ENCODE results near the gene ZDHHC19. TPM values are rescaled to one million over a fixed set of nuclear protein-coding genes. Genes with fewer than 3 reads are reported as not detected.

ZDHHC19 gene
- total RNA-seq, 1 donor from 2014 or later, result not detected

- no peaks in the 10 kb centered on the region for H3K9me3 ChIP-seq (ENCODE audit: insufficient read depth, low read depth, low read length)
- H3K4me3 ChIP-seq (ENCODE audit: insufficient read depth, low read depth, low read length), result no peak overlapping the region
- Mint-ChIP-seq H3K9me3 (ENCODE audit: unreplicated experiment) (no peaks in the 10 kb centered on the region), H3K4me3 (ENCODE audit: unreplicated experiment) (no peak overlapping the region), H3K27me3 (ENCODE audit: low read depth, unreplicated experiment) (no peaks in the 10 kb centered on the region), H3K27ac (ENCODE audit: unreplicated experiment) (no peak overlapping the region), H3K4me1 (ENCODE audit: low read depth, unreplicated experiment) (peaks cover 11% of the 10 kb centered on the region), H3K36me3 (ENCODE audit: low read depth, unreplicated experiment) (peaks cover 25% of the 10 kb centered on the region)
- no peak for TF ChIP-seq EZH2 (IDR thresholded peaks at IDR 0.05; ENCODE audit: insufficient read depth, low read length)
- no peak for TF ChIP-seq CTCF (IDR thresholded peaks at IDR 0.05; ENCODE audit: insufficient read depth, low read depth, low read length)
- H3K79me2 ChIP-seq (ENCODE audit: insufficient read depth, low read length), result no peaks in the 10 kb centered on the region
- FAIRE-seq, result no peak
- H3K4me1 ChIP-seq (ENCODE audit: insufficient read depth, low read length), result no peaks in the 10 kb centered on the region
- peaks cover 38% of the 10 kb centered on the region for H3K36me3 ChIP-seq (ENCODE audit: insufficient read depth, low read length)
- H3K4me2 ChIP-seq (ENCODE audit: low read length), result no peak overlapping the region
- no peak overlapping the region for H3K9ac ChIP-seq (ENCODE audit: low read length)
- H3K27ac ChIP-seq (ENCODE audit: low read depth, low read length), result no peak overlapping the region
- no peaks in the 10 kb centered on the region for H3K27me3 ChIP-seq (ENCODE audit: insufficient read depth, low read length)
- DNase-seq (ENCODE audit: low read depth), result no peak
- H2AFZ ChIP-seq (ENCODE audit: low read depth, low read length), result no peak overlapping the region
- peaks cover 22% of the 10 kb centered on the region for H4K20me1 ChIP-seq (ENCODE audit: insufficient read depth, low read length)
Measured at GRCh38 chr3:196240424-196240823, 29.2 kb upstream of the ZDHHC19 start.

- Histone ChIP-seq H4K20me1 (ENCODE audit: insufficient read depth, low read length) (peaks cover 23% of the 10 kb centered on the region), H3K79me2 (ENCODE audit: insufficient read depth, low read length) (no peaks in the 10 kb centered on the region), H2AFZ (ENCODE audit: low read depth, low read length) (no peak overlapping the region), H3K4me3 (ENCODE audit: insufficient read depth, low read depth, low read length) (no peak overlapping the region), H3K4me1 (ENCODE audit: insufficient read depth, low read length) (no peaks in the 10 kb centered on the region), H3K36me3 (ENCODE audit: insufficient read depth, low read length) (peaks cover 37% of the 10 kb centered on the region), H3K9me3 (ENCODE audit: insufficient read depth, low read depth, low read length) (no peaks in the 10 kb centered on the region), H3K27me3 (ENCODE audit: insufficient read depth, low read length) (no peaks in the 10 kb centered on the region), H3K9ac (ENCODE audit: low read length) (no peak overlapping the region), H3K27ac (ENCODE audit: low read depth, low read length) (peak overlapping the region; percentile 29), H3K4me2 (ENCODE audit: low read length) (peak overlapping the region; percentile 13)
- Mint-ChIP-seq H3K36me3 (ENCODE audit: low read depth, unreplicated experiment) (peaks cover 24% of the 10 kb centered on the region), H3K27me3 (ENCODE audit: low read depth, unreplicated experiment) (no peaks in the 10 kb centered on the region), H3K9me3 (ENCODE audit: unreplicated experiment) (no peaks in the 10 kb centered on the region), H3K4me3 (ENCODE audit: unreplicated experiment) (no peak overlapping the region), H3K4me1 (ENCODE audit: low read depth, unreplicated experiment) (peaks cover 11% of the 10 kb centered on the region), H3K27ac (ENCODE audit: unreplicated experiment) (peak overlapping the region; percentile 13)
- DNase-seq (ENCODE audit: low read depth) (no peak), FAIRE-seq (no peak)
- TF ChIP-seq CTCF (IDR thresholded peaks at IDR 0.05; ENCODE audit: insufficient read depth, low read depth, low read length) (no peak), EZH2 (IDR thresholded peaks at IDR 0.05; ENCODE audit: insufficient read depth, low read length) (no peak)
Measured at GRCh38 chr3:196238612-196239560, 27.7 kb upstream of the ZDHHC19 start.

- DNase-seq (ENCODE audit: low read depth), result no peak
Measured at GRCh38 chr3:196237203-196237602, 26.0 kb upstream of the ZDHHC19 start.

More at GRCh38 chr3:196237203-196237602, 26.0 kb upstream of the ZDHHC19 start:
- Histone ChIP-seq H3K4me3 (ENCODE audit: insufficient read depth, low read depth, low read length) (no peak overlapping the region), H3K27me3 (ENCODE audit: insufficient read depth, low read length) (no peaks in the 10 kb centered on the region), H3K79me2 (ENCODE audit: insufficient read depth, low read length) (no peaks in the 10 kb centered on the region), H3K9ac (ENCODE audit: low read length) (no peak overlapping the region), H3K27ac (ENCODE audit: low read depth, low read length) (no peak overlapping the region), H3K9me3 (ENCODE audit: insufficient read depth, low read depth, low read length) (no peaks in the 10 kb centered on the region), H4K20me1 (ENCODE audit: insufficient read depth, low read length) (peaks cover 17% of the 10 kb centered on the region), H3K36me3 (ENCODE audit: insufficient read depth, low read length) (peaks cover 30% of the 10 kb centered on the region), H3K4me2 (ENCODE audit: low read length) (no peak overlapping the region), H3K4me1 (ENCODE audit: insufficient read depth, low read length) (no peaks in the 10 kb centered on the region), H2AFZ (ENCODE audit: low read depth, low read length) (no peak overlapping the region)
- Mint-ChIP-seq H3K9me3 (ENCODE audit: unreplicated experiment) (no peaks in the 10 kb centered on the region), H3K27me3 (ENCODE audit: low read depth, unreplicated experiment) (no peaks in the 10 kb centered on the region), H3K27ac (ENCODE audit: unreplicated experiment) (no peak overlapping the region), H3K4me3 (ENCODE audit: unreplicated experiment) (no peak overlapping the region), H3K36me3 (ENCODE audit: low read depth, unreplicated experiment) (peaks cover 27% of the 10 kb centered on the region), H3K4me1 (ENCODE audit: low read depth, unreplicated experiment) (peaks cover 11% of the 10 kb centered on the region)
- no peak for TF ChIP-seq EZH2 (IDR thresholded peaks at IDR 0.05; ENCODE audit: insufficient read depth, low read length)
- TF ChIP-seq CTCF (IDR thresholded peaks at IDR 0.05; ENCODE audit: insufficient read depth, low read depth, low read length), result no peak
- FAIRE-seq, result no peak

Measured in astrocyte (in vitro differentiated cells and primary cell).